A673 (cell line): ENCODE measurements around the gene AMMECR1. TPM values are rescaled to one million over a fixed set of nuclear protein-coding genes. Genes with fewer than 3 reads are reported as not detected.

Source experiments
- BruUV-seq: library from RNA; stranded (reverse); fragments of 400-500 nt; replicated peaks from 2 replicates; lab custom pipeline; 2021; lab: Mats Ljungman, UMichigan
- CTCF ChIA-PET: fragments of 300-600 bp; sonication (Branson Sonifier 250); formaldehyde crosslinking; loops from one replicate; lab custom pipeline; 2022; ENCODE audit warnings: antibody characterized with exemption; lab: Charles Lee
- POLR2A ChIA-PET: fragments of 300-600 bp; sonication (Branson Sonifier 250); formaldehyde crosslinking; loops from one replicate; lab custom pipeline; 2022; ENCODE audit warnings: antibody characterized with exemption; ENCODE audit not compliant: low non-redundant PET; lab: Charles Lee
- DNase-seq: peaks from one replicate; pipeline ENCODE4 v3.0.0-alpha.2; 2015; ENCODE audit warnings: low spot score
- H3K27ac ChIP-seq: fragments of 200-600 bp; sonication (generic); 2 replicates; pipeline ENCODE4 v1.5.1; 2016; ENCODE audit warnings: mixed run types, low read depth, mild to moderate bottlenecking, mixed read lengths, antibody characterized with exemption, low read length; ENCODE audit not compliant: poor library complexity, severe bottlenecking
- H3K27me3 ChIP-seq: fragments of 200-600 bp; sonication (generic); replicated peaks from 2 replicates; pipeline ENCODE4 v1.6.1; 2017; ENCODE audit warnings: mixed run types, low read depth, mild to moderate bottlenecking, mixed read lengths, antibody characterized with exemption, low read length; ENCODE audit not compliant: insufficient read depth, poor library complexity
- H3K36me3 ChIP-seq: fragments of 200-600 bp; sonication (generic); 2 replicates; pipeline ENCODE4 v1.6.1; 2016; ENCODE audit warnings: mixed run types, mild to moderate bottlenecking, mixed read lengths, antibody characterized with exemption, low read length; ENCODE audit not compliant: insufficient read depth, poor library complexity, severe bottlenecking
- H3K4me1 ChIP-seq: fragments of 200-600 bp; sonication (generic); 2 replicates; pipeline ENCODE4 v1.6.1; 2017; ENCODE audit warnings: mixed run types, mild to moderate bottlenecking, mixed read lengths, antibody characterized with exemption, low read length; ENCODE audit not compliant: insufficient read depth, poor library complexity, severe bottlenecking
- H3K4me3 ChIP-seq: fragments of 200-600 bp; sonication (generic); 2 replicates; pipeline ENCODE4 v1.5.1; 2016; ENCODE audit warnings: low read depth, mixed run types, mild to moderate bottlenecking, mixed read lengths, low read length; ENCODE audit not compliant: poor library complexity, severe bottlenecking
- H3K9me3 ChIP-seq: fragments of 200-600 bp; sonication (generic); 2 replicates; pipeline ENCODE4 v1.6.1; 2016; ENCODE audit warnings: mixed run types, low read depth, mild to moderate bottlenecking, mixed read lengths, antibody characterized with exemption, low read length; ENCODE audit not compliant: poor library complexity, severe bottlenecking
- EZH2 ChIP-seq: fragments of 200-600 bp; sonication (generic); IDR thresholded peaks from 2 replicates; pipeline ENCODE4 v1.6.1; 2017; ENCODE audit warnings: borderline replicate concordance, low read depth, mild to moderate bottlenecking, mixed read lengths, antibody characterized with exemption, low read length; ENCODE audit not compliant: poor library complexity, severe bottlenecking
- intact Hi-C: fragments of 100-400 bp; cut with micrococcal nuclease; formaldehyde crosslinking; loops from one replicate; pipeline ENCODE4 v1.10.0; 2022; ENCODE audit not compliant: unreplicated experiment
- total RNA-seq: library from RNA; stranded (reverse); gene quantifications from 2 replicates; pipeline ENCODE4 v1.2.3, GENCODE V29; 2021
- TF ChIP-seq, protein P1 (sequence below): fragments of 300-800, 200-600 bp; sonication (generic); conservative IDR thresholded peaks from 2 replicates; pipeline ENCODE4 v1.5.1; 2017; ENCODE audit warnings: low read depth, mild to moderate bottlenecking, antibody characterized with exemption, low read length, moderate library complexity, mixed read lengths

Gene AMMECR1
- total RNA-seq, 1 experiment from 2014 or later = 13.0 TPM

DNA sequence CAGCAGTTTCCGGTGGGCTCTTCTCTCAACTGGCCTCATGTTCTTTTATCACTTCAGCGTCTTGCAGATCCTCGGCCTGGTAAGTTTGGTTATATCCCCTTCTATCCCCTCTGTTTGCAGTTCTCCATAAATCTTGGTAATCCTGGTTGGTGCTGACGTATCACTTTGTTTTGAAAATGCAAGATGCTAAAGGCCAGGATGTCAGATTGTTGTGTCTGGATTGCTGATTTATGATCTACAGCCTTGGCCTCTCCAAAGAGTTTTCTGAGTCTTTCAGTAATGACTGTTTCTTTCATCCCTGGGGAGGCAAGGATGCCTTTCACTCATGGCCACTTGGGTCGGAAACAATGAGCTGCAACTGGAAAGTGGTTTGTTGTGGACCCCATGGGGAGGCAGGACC, 146.4 kb downstream of the AMMECR1 start:
- intact Hi-C loops = no loop called here
- TF ChIP-seq, protein P1, sequence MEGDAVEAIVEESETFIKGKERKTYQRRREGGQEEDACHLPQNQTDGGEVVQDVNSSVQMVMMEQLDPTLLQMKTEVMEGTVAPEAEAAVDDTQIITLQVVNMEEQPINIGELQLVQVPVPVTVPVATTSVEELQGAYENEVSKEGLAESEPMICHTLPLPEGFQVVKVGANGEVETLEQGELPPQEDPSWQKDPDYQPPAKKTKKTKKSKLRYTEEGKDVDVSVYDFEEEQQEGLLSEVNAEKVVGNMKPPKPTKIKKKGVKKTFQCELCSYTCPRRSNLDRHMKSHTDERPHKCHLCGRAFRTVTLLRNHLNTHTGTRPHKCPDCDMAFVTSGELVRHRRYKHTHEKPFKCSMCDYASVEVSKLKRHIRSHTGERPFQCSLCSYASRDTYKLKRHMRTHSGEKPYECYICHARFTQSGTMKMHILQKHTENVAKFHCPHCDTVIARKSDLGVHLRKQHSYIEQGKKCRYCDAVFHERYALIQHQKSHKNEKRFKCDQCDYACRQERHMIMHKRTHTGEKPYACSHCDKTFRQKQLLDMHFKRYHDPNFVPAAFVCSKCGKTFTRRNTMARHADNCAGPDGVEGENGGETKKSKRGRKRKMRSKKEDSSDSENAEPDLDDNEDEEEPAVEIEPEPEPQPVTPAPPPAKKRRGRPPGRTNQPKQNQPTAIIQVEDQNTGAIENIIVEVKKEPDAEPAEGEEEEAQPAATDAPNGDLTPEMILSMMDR = no peak
- no peak for TF ChIP-seq EZH2
- Histone ChIP-seq H3K9me3 (no peaks in the 10 kb centered on the region), H3K4me1 (no peaks in the 10 kb centered on the region), H3K27me3 (no peaks in the 10 kb centered on the region), H3K4me3 (no peak overlapping the region), H3K27ac (no peak overlapping the region), H3K36me3 (no peaks in the 10 kb centered on the region)
- no peak for DNase-seq
- ChIA-PET CTCF (no interaction called here), POLR2A (no interaction called here)
- BruUV-seq = no TSS peak

DNA sequence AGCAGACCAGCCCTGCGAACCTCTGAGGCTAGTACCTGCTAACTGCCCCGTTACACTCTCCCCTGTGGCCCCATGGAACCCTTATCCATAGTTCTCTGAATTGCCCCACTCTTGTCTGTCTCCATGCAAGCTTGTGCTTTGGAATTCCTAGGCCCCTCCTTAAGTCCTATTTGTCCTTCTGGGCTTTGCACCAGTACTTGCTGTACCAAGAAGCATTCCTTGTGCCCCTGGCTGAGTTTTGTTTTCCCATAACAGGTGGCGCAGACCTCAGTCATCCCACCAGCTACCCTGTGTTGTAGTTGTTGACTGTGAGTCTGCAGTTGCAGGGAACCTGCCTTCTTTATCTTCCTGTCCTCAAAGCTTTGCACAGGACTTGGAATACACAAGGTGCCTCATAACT, 147.9 kb downstream of the AMMECR1 start:
- POLR2A ChIA-PET = no interaction called here
- Histone ChIP-seq H3K27ac (no peak overlapping the region), H3K27me3 (no peaks in the 10 kb centered on the region), H3K9me3 (no peaks in the 10 kb centered on the region), H3K36me3 (no peaks in the 10 kb centered on the region), H3K4me1 (no peaks in the 10 kb centered on the region), H3K4me3 (no peak overlapping the region)
- no peak for DNase-seq
- intact Hi-C loops = no loop called here
- BruUV-seq = no TSS peak
- CTCF ChIA-PET = no interaction called here
- no peak for TF ChIP-seq EZH2
- TF ChIP-seq, protein P1 = no peak

DNA sequence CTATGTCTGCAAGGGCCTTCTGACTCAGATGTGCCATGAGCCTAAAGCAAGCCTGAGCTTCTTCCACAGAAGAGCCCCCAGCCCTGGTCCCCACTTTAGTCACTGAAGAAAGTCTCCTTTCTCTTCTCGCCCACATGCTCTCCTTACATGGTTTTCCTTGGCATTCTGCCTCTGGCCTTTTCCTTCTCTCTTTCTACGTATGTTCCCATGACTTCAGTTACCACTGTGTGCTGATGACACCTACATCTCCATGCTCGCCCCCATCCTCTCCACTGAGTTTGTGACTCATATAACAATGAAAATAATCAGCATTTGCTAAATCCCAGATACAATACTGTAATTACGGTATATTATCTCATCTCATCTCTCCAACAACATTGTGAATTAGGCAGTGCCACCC, 149.3 kb downstream of the AMMECR1 start:
- H3K4me3 ChIP-seq = no peak overlapping the region
- BruUV-seq = no TSS peak
- no peaks in the 10 kb centered on the region for H3K4me1 ChIP-seq
- no peak overlapping the region for H3K27ac ChIP-seq
- no peak for TF ChIP-seq EZH2
- TF ChIP-seq, protein P1 = no peak
- CTCF ChIA-PET = interaction anchor here (1.0 to 1.5 kb wide), 3 partner anchors 239 to 678 kb away, joined by 3 to 6 read pairs (median 4); no protein-coding TSS in a partner anchor
- no peak for DNase-seq
- intact Hi-C loops = no loop called here
- POLR2A ChIA-PET = no interaction called here
- no peaks in the 10 kb centered on the region for H3K36me3 ChIP-seq
- H3K27me3 ChIP-seq = no peaks in the 10 kb centered on the region
- H3K9me3 ChIP-seq = no peaks in the 10 kb centered on the region
